Measurements from ENCODE around the gene RBM26.

RBM26 gene

GRCh38 chr13:79398127-79398526 lies 7.9 kb downstream of the RBM26 start:
- POLR2A ChIA-PET: no interaction called here
- CTCF ChIA-PET: interaction anchor here (2.9 kb wide), 1 partner anchor 9 kb away, joined by 14 read pairs; no protein-coding TSS in a partner anchor
- H3K4me3 ChIP-seq (ENCODE audit: low read depth, low read length): no peak overlapping the region
- no peak for DNase-seq (ENCODE audit: low read depth, low spot score)
- TF ChIP-seq, protein P1, sequence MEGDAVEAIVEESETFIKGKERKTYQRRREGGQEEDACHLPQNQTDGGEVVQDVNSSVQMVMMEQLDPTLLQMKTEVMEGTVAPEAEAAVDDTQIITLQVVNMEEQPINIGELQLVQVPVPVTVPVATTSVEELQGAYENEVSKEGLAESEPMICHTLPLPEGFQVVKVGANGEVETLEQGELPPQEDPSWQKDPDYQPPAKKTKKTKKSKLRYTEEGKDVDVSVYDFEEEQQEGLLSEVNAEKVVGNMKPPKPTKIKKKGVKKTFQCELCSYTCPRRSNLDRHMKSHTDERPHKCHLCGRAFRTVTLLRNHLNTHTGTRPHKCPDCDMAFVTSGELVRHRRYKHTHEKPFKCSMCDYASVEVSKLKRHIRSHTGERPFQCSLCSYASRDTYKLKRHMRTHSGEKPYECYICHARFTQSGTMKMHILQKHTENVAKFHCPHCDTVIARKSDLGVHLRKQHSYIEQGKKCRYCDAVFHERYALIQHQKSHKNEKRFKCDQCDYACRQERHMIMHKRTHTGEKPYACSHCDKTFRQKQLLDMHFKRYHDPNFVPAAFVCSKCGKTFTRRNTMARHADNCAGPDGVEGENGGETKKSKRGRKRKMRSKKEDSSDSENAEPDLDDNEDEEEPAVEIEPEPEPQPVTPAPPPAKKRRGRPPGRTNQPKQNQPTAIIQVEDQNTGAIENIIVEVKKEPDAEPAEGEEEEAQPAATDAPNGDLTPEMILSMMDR (IDR thresholded peaks at IDR 0.05; ENCODE audit: insufficient read depth, low read length, missing control alignments): no peak

- TF ChIP-seq, protein P1 (IDR thresholded peaks at IDR 0.05; ENCODE audit: insufficient read depth, low read length, missing control alignments): no peak
- H3K4me3 ChIP-seq (ENCODE audit: low read depth, low read length): no peak overlapping the region
- no peak for DNase-seq (ENCODE audit: low read depth, low spot score)
- CTCF ChIA-PET: no interaction called here
- POLR2A ChIA-PET: no interaction called here
These were observed 10.2 kb downstream of the RBM26 start for GRCh38 chr13:79395881-79396280.

DNA sequence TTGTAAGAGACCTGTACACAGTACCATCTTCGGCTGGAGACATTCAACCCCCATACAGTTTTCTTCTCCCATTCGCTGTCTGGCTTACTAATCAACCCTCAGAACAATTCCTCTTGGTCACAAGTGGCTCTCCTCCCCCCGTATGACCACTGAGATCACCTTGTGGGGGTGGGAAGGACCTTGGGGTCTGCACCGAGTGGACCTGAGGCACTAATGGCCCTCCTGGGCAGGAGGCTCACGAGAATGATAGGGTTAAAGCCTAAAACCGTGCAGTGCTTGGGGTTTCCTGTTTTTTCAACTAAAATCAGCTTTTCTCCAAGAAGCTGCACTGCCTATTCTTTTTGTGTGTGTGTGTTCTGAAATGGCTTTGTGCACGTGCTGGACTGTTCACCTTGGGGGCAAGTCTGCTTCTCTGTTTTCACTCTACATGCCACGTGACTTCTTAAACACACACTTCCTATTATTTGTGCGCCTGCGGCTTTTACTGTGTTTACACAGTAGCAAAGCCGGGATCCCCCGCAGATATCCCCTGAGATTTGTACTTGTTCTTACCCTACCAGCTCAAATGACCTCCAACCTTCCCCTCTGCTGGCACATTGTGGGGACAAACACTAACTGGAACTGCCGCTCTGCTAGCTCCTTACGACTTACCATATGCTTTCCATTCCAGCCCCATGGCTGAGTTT lies 12.3 kb downstream of the RBM26 start:
- TF ChIP-seq, protein P1 (IDR thresholded peaks at IDR 0.05; ENCODE audit: insufficient read depth, low read length, missing control alignments): no peak
- CTCF ChIA-PET: no interaction called here
- DNase-seq (ENCODE audit: low read depth, low spot score): no peak
- POLR2A ChIA-PET: no interaction called here
- no peak overlapping the region for H3K4me3 ChIP-seq (ENCODE audit: low read depth, low read length)

DNA sequence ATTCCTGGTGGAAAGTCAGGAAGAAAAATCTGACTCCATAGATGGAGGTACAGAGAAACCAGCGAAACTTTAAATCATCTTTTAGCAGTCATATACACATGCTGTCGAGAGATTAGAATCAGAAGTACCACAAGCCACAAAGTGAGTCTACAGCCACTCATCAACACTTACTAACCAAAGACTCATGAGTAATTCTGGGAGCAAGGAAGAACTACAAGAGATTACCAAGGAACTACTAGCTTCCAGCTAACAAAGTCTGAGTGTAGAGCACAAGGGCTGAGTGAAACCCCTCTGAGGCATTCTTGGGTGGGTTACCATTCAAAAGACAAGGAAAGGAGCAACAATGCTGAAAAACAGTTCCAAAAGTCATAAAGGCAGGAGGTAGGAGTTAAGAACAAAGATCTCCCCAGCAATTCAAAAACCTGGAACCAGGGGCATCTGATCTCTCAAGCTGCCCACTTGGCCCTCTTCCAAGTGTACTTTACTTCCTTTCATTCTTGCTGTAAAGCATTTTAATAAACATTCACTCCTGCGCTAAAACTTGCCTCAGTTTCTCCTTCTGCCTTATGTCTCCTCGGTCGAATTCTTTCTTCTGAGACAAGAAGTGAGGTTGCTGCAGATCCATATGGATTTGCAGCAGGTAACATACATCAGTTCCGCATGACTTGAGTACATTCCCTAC lies 13.0 kb downstream of the RBM26 start:
- no peak overlapping the region for H3K4me3 ChIP-seq (ENCODE audit: low read depth, low read length)
- ChIA-PET CTCF (interaction anchor here (0.6 to 2.2 kb wide), 2 partner anchors 10 to 415 kb away, joined by 3 to 15 read pairs; no protein-coding TSS in a partner anchor), POLR2A (no interaction called here)
- no peak for DNase-seq (ENCODE audit: low read depth, low spot score)
- TF ChIP-seq, protein P1 (IDR thresholded peaks at IDR 0.05; ENCODE audit: insufficient read depth, low read length, missing control alignments): no peak

- H3K4me3 ChIP-seq (ENCODE audit: low read depth, low read length): no peak overlapping the region
- no peak for DNase-seq (ENCODE audit: low read depth, low spot score)
- CTCF ChIA-PET: interaction anchor here (2.4 kb wide), 1 partner anchor 10 kb away, joined by 14 read pairs; no protein-coding TSS in a partner anchor
- TF ChIP-seq, protein P1 (IDR thresholded peaks at IDR 0.05; ENCODE audit: insufficient read depth, low read length, missing control alignments): no peak
- POLR2A ChIA-PET: no interaction called here
These were observed 17.0 kb downstream of the RBM26 start for GRCh38 chr13:79389026-79389425.

GRCh38 chr13:79387853-79388252 lies 18.2 kb downstream of the RBM26 start:
- ChIA-PET CTCF (interaction anchor here (1.7 to 2.4 kb wide), 2 partner anchors 11 to 17 kb away, joined by 3 to 14 read pairs; no protein-coding TSS in a partner anchor), POLR2A (no interaction called here)
- DNase-seq (ENCODE audit: low read depth, low spot score): no peak
- TF ChIP-seq, protein P1 (IDR thresholded peaks at IDR 0.05; ENCODE audit: insufficient read depth, low read length, missing control alignments): no peak
- H3K4me3 ChIP-seq (ENCODE audit: low read depth, low read length): no peak overlapping the region

Measured in AG04449 (cell line).